Transverse colon (tissue), 4 donors: ENCODE results near the gene ADAMTS16. TPM values are rescaled to one million over a fixed set of nuclear protein-coding genes. Genes with fewer than 3 reads are reported as not detected.

Experiments used
- DNase-seq: peaks from one replicate; pipeline ENCODE4 v3.0.0-alpha.2; 2019
- H3K27ac ChIP-seq, 4 donors: fragments of 200-600 bp; sonication (generic); 2 replicates each; pipeline ENCODE4 v1.5.1; 2016 to 2018; ENCODE audit warnings: inconsistent platforms in 4 of 4
- H3K27me3 ChIP-seq: fragments of 200-600 bp; sonication (generic); 2 replicates; pipeline ENCODE4 v1.5.1; 2017; ENCODE audit warnings: inconsistent platforms
- H3K36me3 ChIP-seq, 4 donors: fragments of 200-600 bp; sonication (generic); 2 replicates each; pipeline ENCODE4 v1.5.1; 2017 to 2019; ENCODE audit warnings: inconsistent platforms in 4 of 4
- H3K4me1 ChIP-seq, 4 donors: fragments of 200-600 bp; sonication (generic); 2 replicates each; pipeline ENCODE4 v1.5.1; 2017 to 2020; ENCODE audit warnings: inconsistent platforms in 4 of 4
- H3K4me3 ChIP-seq, 4 donors: fragments of 200-600 bp; sonication (generic); 1 replicate in 1 of 4; 2 replicates in 3 of 4; pipeline versions ENCODE4 v1.5.1 to v1.6.1; 2017 to 2019; ENCODE audit warnings: inconsistent platforms in 4 of 4
- H3K9me3 ChIP-seq, 2 donors: fragments of 200-600 bp; sonication (generic); 2 replicates each; pipeline ENCODE4 v1.5.1; 2017 to 2019; ENCODE audit warnings: inconsistent platforms in 2 of 2
- EP300 ChIP-seq: sonication (generic); formaldehyde crosslinking; IDR thresholded peaks from one replicate; pipeline ENCODE4 v1.6.1; 2017; ENCODE audit warnings: antibody characterized with exemption, low read depth
- POLR2A ChIP-seq: fragments of 450-650 bp; IDR thresholded peaks from one replicate; pipeline ENCODE4 v1.6.1; 2016; ENCODE audit warnings: antibody characterized with exemption, mild to moderate bottlenecking, moderate library complexity
- POLR2AphosphoS5 ChIP-seq, 3 donors: sonication (generic); formaldehyde crosslinking; IDR thresholded peaks; one replicate each; pipeline ENCODE4 v1.6.1; 2016; ENCODE audit warnings: antibody characterized with exemption in 3 of 3
- WGBS, 2 donors: methylation state at CpG; one replicate each; pipeline ENCODE4 v1.1.5; 2018; ENCODE audit warnings: low coverage in 1 of 2; 5-methylcytosine and 5-hydroxymethylcytosine counted together
- in situ Hi-C, 4 donors: fragments of 200-750 bp; cut with MboI; loops; one replicate each; pipeline versions ENCODE4 v1.15.0 to v1.15.1; 2017; ENCODE audit warnings: low sequenced_read_pairs in 3 of 4, low pct_ligation_motif_present in 1 of 4, low pct_unique_long_range_greater_than_20kb in 1 of 4
- intact Hi-C: fragments of 100-400 bp; cut with DNase I; formaldehyde crosslinking; loops from one replicate; pipeline ENCODE4 v1.15.1; 2023; ENCODE audit warnings: low total_unique reads
- total RNA-seq, 4 donors: library from RNA; depleted of rRNA; stranded (reverse); fragments of >200 nt; gene quantifications; one replicate each; pipeline ENCODE4 v1.1.0, GENCODE V29; 2016
- TF ChIP-seq, protein P1 (sequence below), 5 experiments: fragments of 200-600 bp in 3 of 5; fragments of 450-650 bp in 2 of 5; sonication (generic) in 3 of 5; IDR thresholded peaks; 1 replicate in 2 of 5; 2 replicates in 3 of 5; pipeline ENCODE4 v1.5.1; 2016 to 2017; ENCODE audit warnings: antibody characterized with exemption in 5 of 5, inconsistent platforms in 3 of 5, mild to moderate bottlenecking in 2 of 5, moderate library complexity in 1 of 5

Gene ADAMTS16
- total RNA-seq, 4 donors from 2014 or later: 0.68 to 4.4 TPM; not detected in 2

- H3K27me3 ChIP-seq: no peaks in the 10 kb centered on the region
- H3K27ac ChIP-seq: no peak overlapping the region
- no peak for DNase-seq
- TF ChIP-seq POLR2AphosphoS5 (IDR thresholded peaks at IDR 0.05): no peak
- no peak for TF ChIP-seq EP300
- TF ChIP-seq POLR2A: no peak
- TF ChIP-seq, protein P1, sequence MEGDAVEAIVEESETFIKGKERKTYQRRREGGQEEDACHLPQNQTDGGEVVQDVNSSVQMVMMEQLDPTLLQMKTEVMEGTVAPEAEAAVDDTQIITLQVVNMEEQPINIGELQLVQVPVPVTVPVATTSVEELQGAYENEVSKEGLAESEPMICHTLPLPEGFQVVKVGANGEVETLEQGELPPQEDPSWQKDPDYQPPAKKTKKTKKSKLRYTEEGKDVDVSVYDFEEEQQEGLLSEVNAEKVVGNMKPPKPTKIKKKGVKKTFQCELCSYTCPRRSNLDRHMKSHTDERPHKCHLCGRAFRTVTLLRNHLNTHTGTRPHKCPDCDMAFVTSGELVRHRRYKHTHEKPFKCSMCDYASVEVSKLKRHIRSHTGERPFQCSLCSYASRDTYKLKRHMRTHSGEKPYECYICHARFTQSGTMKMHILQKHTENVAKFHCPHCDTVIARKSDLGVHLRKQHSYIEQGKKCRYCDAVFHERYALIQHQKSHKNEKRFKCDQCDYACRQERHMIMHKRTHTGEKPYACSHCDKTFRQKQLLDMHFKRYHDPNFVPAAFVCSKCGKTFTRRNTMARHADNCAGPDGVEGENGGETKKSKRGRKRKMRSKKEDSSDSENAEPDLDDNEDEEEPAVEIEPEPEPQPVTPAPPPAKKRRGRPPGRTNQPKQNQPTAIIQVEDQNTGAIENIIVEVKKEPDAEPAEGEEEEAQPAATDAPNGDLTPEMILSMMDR (IDR thresholded peaks at IDR 0.05): no peak
- H3K4me1 ChIP-seq: no peaks in the 10 kb centered on the region
- intact Hi-C loops (no loop called here), in situ Hi-C loops (no loop called here)
- 67% methylated on average over 4 of the region's 4 CpGs; no CpG with 5 or more reads in 1 of the 2 donors for WGBS, 2 donors
- H3K9me3 ChIP-seq: no peaks in the 10 kb centered on the region
- no peaks in the 10 kb centered on the region for H3K36me3 ChIP-seq
- no peak overlapping the region for H3K4me3 ChIP-seq
Measured at GRCh38 chr5:5332287-5332686, 192.2 kb downstream of the ADAMTS16 start.

DNA sequence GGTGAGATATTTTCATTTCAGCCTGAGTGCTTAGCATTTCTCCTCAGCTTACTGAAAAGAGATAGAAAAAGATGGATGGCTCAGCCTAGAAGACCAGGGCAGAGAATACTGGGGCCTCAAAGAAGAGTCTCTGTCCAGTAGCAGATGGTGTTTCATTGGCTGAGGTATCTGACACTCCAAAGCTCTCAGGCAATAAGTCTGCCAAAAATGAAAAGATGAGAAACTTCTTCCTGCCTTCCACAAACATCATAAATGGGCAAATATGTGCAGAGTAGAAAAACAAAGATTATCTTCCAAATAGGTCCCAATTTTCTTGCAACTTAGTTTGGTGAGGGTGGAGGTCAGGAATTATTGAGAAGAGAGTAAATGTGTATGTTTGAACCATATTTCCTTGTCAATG lies 195.0 kb downstream of the ADAMTS16 start:
- H3K27me3 ChIP-seq: no peaks in the 10 kb centered on the region
- no peak for DNase-seq
- no peak for TF ChIP-seq EP300
- no peak for TF ChIP-seq POLR2A
- TF ChIP-seq, protein P1 (IDR thresholded peaks at IDR 0.05): no peak
- no peak for TF ChIP-seq POLR2AphosphoS5 (IDR thresholded peaks at IDR 0.05)
- in situ Hi-C loops: no loop called here
- intact Hi-C loops: no loop called here
- no peak overlapping the region for H3K27ac ChIP-seq
- H3K4me1 ChIP-seq: no peaks in the 10 kb centered on the region
- no peaks in the 10 kb centered on the region for H3K36me3 ChIP-seq
- no peak overlapping the region for H3K4me3 ChIP-seq
- H3K9me3 ChIP-seq: no peaks in the 10 kb centered on the region

DNA sequence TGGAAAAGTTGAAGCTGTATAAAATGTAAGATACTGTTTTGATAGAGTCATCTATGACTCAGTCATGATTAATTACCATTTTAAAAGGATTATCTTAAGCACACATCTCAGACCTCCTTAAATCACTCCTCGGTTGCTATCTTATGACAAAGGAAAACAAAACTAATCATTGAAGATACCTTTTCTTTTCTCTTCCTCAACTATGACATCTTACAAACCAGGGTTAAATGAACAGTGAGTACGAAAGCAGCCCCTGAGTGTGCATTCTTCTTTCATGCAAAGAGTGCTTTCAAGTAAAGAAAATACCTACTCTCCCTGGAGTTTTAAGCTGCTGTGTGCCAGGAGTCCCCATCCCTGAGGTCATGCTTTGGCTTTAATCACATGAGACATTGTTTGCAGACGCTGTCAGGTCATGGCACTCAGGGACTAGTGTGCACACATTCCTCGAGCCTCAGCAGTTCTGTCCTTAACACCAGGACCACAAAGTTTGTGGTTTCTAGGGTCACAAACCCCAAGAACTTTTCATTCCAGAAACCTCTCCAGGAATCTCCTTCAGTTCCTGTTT lies 195.7 kb downstream of the ADAMTS16 start:
- Histone ChIP-seq H3K4me3 (no peak overlapping the region), H3K9me3 (no peaks in the 10 kb centered on the region), H3K4me1 (no peaks in the 10 kb centered on the region), H3K27ac (no peak overlapping the region), H3K27me3 (no peaks in the 10 kb centered on the region), H3K36me3 (no peaks in the 10 kb centered on the region)
- intact Hi-C loops (no loop called here), in situ Hi-C loops (no loop called here)
- WGBS, 2 donors: 18 to 33% methylated on average over 2 to 4 of the region's 4 CpGs
- no peak for TF ChIP-seq POLR2A
- TF ChIP-seq, protein P1 (IDR thresholded peaks at IDR 0.05): no peak
- TF ChIP-seq POLR2AphosphoS5 (IDR thresholded peaks at IDR 0.05): no peak
- TF ChIP-seq EP300: no peak
- DNase-seq: no peak

DNA sequence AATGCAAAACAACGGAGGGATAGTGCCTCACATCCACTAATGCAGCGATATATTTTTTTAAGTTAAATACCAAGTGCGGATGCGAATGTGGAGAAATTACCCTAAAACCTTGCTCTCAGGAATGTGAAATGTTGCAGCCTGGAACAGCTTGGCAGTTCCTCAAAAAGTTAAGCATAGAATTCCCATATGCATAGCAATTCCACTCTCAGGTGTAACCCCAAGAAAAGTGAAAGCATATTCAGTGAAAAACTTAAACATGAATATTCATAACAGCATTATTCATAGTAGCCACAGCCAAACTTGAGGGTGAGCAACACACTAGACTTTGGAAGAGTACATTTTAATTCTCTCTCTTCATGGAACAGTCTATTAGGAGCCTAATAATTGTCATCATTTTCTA lies 199.1 kb downstream of the ADAMTS16 start:
- intact Hi-C loops: no loop called here
- no peak for DNase-seq
- no peak overlapping the region for H3K27ac ChIP-seq

More for the DNA sequence above, 199.1 kb downstream of the ADAMTS16 start:
- H3K27me3 ChIP-seq: no peaks in the 10 kb centered on the region
- H3K36me3 ChIP-seq: no peaks in the 10 kb centered on the region
- 94 to 100% methylated on average over 3 to 4 of the region's 4 CpGs for WGBS, 2 donors
- in situ Hi-C loops: no loop called here
- no peak for TF ChIP-seq POLR2A
- TF ChIP-seq EP300: no peak
- TF ChIP-seq POLR2AphosphoS5 (IDR thresholded peaks at IDR 0.05): no peak
- TF ChIP-seq, protein P1 (IDR thresholded peaks at IDR 0.05): no peak
- no peaks in the 10 kb centered on the region for H3K9me3 ChIP-seq
- H3K4me1 ChIP-seq: no peaks in the 10 kb centered on the region
- no peak overlapping the region for H3K4me3 ChIP-seq
